Measurements from ENCODE around the gene TNFSF4. TPM values are rescaled to one million over a fixed set of nuclear protein-coding genes. Genes with fewer than 3 reads are reported as not detected.

TNFSF4 gene
- total and polyA plus RNA-seq, 2 of the 13 experiments (the other 11 are each of a cell fraction or from before 2014, with no cell fraction given): 2.4 to 7.9 TPM

DNA sequence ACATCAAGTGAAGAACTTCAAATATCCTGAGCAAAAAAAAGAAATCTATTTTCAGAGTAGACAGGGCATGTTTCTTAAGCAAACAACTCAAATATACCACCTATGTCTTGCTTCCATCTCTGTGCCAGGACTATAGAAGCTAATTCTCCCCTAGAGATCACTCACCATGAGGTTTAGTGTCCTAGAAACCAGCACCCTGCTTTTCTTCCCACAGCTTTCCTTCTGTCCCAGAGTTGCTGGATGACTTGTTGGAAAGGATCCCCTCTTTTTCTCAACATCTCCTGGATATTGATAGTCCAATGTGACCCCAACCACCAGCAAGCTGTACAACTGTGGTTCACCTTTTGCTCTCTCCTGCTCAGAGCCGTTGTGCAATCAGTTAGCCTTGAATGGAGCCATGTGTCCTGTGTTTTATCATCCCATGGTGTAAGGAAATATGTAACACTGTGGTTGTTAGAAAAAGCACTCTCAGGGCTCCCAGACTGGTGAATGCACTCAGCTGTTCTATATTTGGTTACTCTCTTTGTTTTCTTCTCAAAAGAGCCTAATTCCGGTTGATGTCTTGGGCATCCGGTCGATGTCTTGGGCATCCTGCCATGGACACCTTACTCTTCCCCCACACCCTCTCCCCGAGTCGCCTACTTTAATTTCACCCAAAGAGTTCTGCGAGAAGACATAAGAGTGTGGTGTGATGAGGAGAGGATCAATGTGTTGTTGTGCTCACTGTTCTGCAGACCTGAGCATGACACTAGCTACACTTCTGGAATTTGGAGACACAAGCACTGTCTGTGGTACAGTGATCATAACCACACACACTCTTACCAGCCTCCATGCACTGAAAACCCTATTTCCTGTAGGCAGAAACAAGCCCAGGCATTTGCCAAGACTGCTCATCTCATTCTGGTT is 1.7 kb downstream of the TNFSF4 start (continued):
- TF ChIP-seq ZXDC (CRISPR knock-in tag; IDR thresholded peaks at IDR 0.05): no peak
- 0 out of 2 replicates have a peak, but pooled peaks have one; percentile 51 for TF ChIP-seq CBFB (CRISPR knock-in tag; IDR thresholded peaks at IDR 0.05)
- TF ChIP-seq POLR2A (IDR thresholded peaks at IDR 0.05; ENCODE audit: insufficient read depth in 1 of 2, low read depth in 2 of 2, low read length in 2 of 2): peak in 1 of 2 experiments; percentile 37; a peak in 1 of 4 replicates
- peak; percentile 63; the same call in 1 of the 2 replicates for TF ChIP-seq SIN3A (IDR thresholded peaks at IDR 0.05; ENCODE audit: borderline replicate concordance, low read depth, low read length)
- no peak for TF ChIP-seq ZNF24 (IDR thresholded peaks at IDR 0.05)
- TF ChIP-seq MYC (CRISPR knock-in tag; IDR thresholded peaks at IDR 0.05; ENCODE audit: borderline replicate concordance): peak; percentile 58; the same call in 1 of the 2 replicates
- 0 out of 2 replicates have a peak, but pooled peaks have one; percentile 39 for TF ChIP-seq ZBTB39 (CRISPR knock-in tag; IDR thresholded peaks at IDR 0.05)
- no peak for TF ChIP-seq ZNF124 (CRISPR knock-in tag; IDR thresholded peaks at IDR 0.05)
- TF ChIP-seq ZNF354B (CRISPR knock-in tag; IDR thresholded peaks at IDR 0.05): peak; percentile 16; the same call in 1 of the 2 replicates
- no peak for TF ChIP-seq ZNF207 (IDR thresholded peaks at IDR 0.05; ENCODE audit: borderline replicate concordance)
- no peak for TF ChIP-seq NFIB (CRISPR knock-in tag; IDR thresholded peaks at IDR 0.05; ENCODE audit: borderline replicate concordance)
- TF ChIP-seq ZMYM2 (CRISPR knock-in tag; IDR thresholded peaks at IDR 0.05): no peak
- TF ChIP-seq CREB1 (IDR thresholded peaks at IDR 0.05): no peak
- TF ChIP-seq CREB1 (CRISPR knock-in tag; IDR thresholded peaks at IDR 0.05): peak; percentile 45; the same call in 1 of the 2 replicates
- TF ChIP-seq ELF3 (CRISPR knock-in tag; IDR thresholded peaks at IDR 0.05): peak; percentile 76
- no peak for TF ChIP-seq BHLHE40 (IDR thresholded peaks at IDR 0.05; ENCODE audit: low read length)
- peak; percentile 52 to 76; a peak in 3 of 4 replicates for TF ChIP-seq NR2F1 (CRISPR knock-in tag; IDR thresholded peaks at IDR 0.05)
- peak; percentile 86 for TF ChIP-seq HNF4A (CRISPR knock-in tag; IDR thresholded peaks at IDR 0.05)
- TF ChIP-seq ZFP62 (CRISPR knock-in tag; IDR thresholded peaks at IDR 0.05): no peak
- TF ChIP-seq BRD4 (CRISPR knock-in tag; IDR thresholded peaks at IDR 0.05): peak; percentile 55; the same call in 1 of the 2 replicates
- no peak for TF ChIP-seq ZNF253 (CRISPR knock-in tag; IDR thresholded peaks at IDR 0.05; ENCODE audit: borderline replicate concordance)
- TF ChIP-seq, protein P1, sequence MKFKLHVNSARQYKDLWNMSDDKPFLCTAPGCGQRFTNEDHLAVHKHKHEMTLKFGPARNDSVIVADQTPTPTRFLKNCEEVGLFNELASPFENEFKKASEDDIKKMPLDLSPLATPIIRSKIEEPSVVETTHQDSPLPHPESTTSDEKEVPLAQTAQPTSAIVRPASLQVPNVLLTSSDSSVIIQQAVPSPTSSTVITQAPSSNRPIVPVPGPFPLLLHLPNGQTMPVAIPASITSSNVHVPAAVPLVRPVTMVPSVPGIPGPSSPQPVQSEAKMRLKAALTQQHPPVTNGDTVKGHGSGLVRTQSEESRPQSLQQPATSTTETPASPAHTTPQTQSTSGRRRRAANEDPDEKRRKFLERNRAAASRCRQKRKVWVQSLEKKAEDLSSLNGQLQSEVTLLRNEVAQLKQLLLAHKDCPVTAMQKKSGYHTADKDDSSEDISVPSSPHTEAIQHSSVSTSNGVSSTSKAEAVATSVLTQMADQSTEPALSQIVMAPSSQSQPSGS (CRISPR knock-in tag; IDR thresholded peaks at IDR 0.05): peak; percentile 21; the same call in 1 of the 2 replicates
- TF ChIP-seq ZNF264 (CRISPR knock-in tag; IDR thresholded peaks at IDR 0.05): 0 out of 2 replicates have a peak, but pooled peaks have one; percentile 43

All from HepG2 (cell line).